H9 (cell line): Measurements from ENCODE around the gene LIN54. TPM values are rescaled to one million over a fixed set of nuclear protein-coding genes. Genes with fewer than 3 reads are reported as not detected.

ENCODE experiments used
- DNase-seq: peaks from one replicate; pipeline ENCODE4 v3.0.0-alpha.2; 2017
- H2AFZ ChIP-seq: one replicate; pipeline ENCODE4 v1.6.1; 2013; ENCODE audit warnings: mild to moderate bottlenecking, low read length, control low read depth, moderate library complexity
- H2AK5ac ChIP-seq: 2 replicates; pipeline ENCODE4 v1.6.1; 2013; ENCODE audit warnings: low read length, control low read depth, mixed read lengths; ENCODE audit not compliant: insufficient read length
- H2BK120ac ChIP-seq: one replicate; pipeline ENCODE4 v1.6.1; 2013; ENCODE audit warnings: low read depth, mild to moderate bottlenecking, low read length, control low read depth, inconsistent platforms; ENCODE audit not compliant: poor library complexity, severe bottlenecking
- H2BK12ac ChIP-seq: 2 replicates; pipeline ENCODE4 v1.6.1; 2013; ENCODE audit warnings: low read length, control low read depth, mixed read lengths, low read depth; ENCODE audit not compliant: insufficient read length
- H2BK15ac ChIP-seq: 2 replicates; pipeline ENCODE4 v1.6.1; 2013; ENCODE audit warnings: low read depth, low read length, control low read depth
- H2BK20ac ChIP-seq: one replicate; pipeline ENCODE4 v1.6.1; 2013; ENCODE audit warnings: low read depth, mild to moderate bottlenecking, low read length, control low read depth, inconsistent platforms; ENCODE audit not compliant: poor library complexity, severe bottlenecking
- H2BK5ac ChIP-seq: 2 replicates; pipeline ENCODE4 v1.6.1; 2013; ENCODE audit warnings: low read length, control low read depth, mixed read lengths; ENCODE audit not compliant: insufficient read length
- H3K14ac ChIP-seq: 2 replicates; pipeline ENCODE4 v1.6.1; 2013; ENCODE audit warnings: low read length, control low read depth; ENCODE audit not compliant: insufficient read depth
- H3K18ac ChIP-seq: 2 replicates; pipeline ENCODE4 v1.6.1; 2013; ENCODE audit warnings: low read depth, mild to moderate bottlenecking, mixed read lengths, low read length, control low read depth; ENCODE audit not compliant: insufficient read length
- H3K23ac ChIP-seq: 2 replicates; pipeline ENCODE4 v1.6.1; 2013; ENCODE audit warnings: low read length, control low read depth, mixed read lengths, low read depth; ENCODE audit not compliant: insufficient read length
- H3K23me2 ChIP-seq: 2 replicates; pipeline ENCODE4 v1.6.1; 2013; ENCODE audit warnings: low read depth, mild to moderate bottlenecking, mixed read lengths, low read length, control low read depth; ENCODE audit not compliant: insufficient read length, poor library complexity, severe bottlenecking
- H3K27ac ChIP-seq: 2 replicates; pipeline ENCODE4 v1.5.1; 2013; ENCODE audit warnings: low read length, control low read depth, mixed read lengths, low read depth; ENCODE audit not compliant: insufficient read length
- H3K27me3 ChIP-seq: 2 replicates; pipeline ENCODE4 v1.6.1; 2013; ENCODE audit warnings: low read length, control low read depth, inconsistent platforms; ENCODE audit not compliant: insufficient read depth
- H3K4ac ChIP-seq: 2 replicates; pipeline ENCODE4 v1.6.1; 2013; ENCODE audit warnings: low read depth, mild to moderate bottlenecking, control low read depth, inconsistent platforms, low read length, moderate library complexity
- H3K4me1 ChIP-seq: 2 replicates; pipeline ENCODE4 v1.6.1; 2013; ENCODE audit warnings: low read length, control low read depth, inconsistent platforms; ENCODE audit not compliant: insufficient read depth
- H3K4me2 ChIP-seq: 2 replicates; pipeline ENCODE4 v1.6.1; 2013; ENCODE audit warnings: low read length, control low read depth, mixed read lengths; ENCODE audit not compliant: insufficient read length, insufficient read depth
- H3K56ac ChIP-seq: 2 replicates; pipeline ENCODE4 v1.6.1; 2013; ENCODE audit warnings: low read depth, mild to moderate bottlenecking, mixed read lengths, low read length, control low read depth; ENCODE audit not compliant: insufficient read length
- H3K79me1 ChIP-seq: 2 replicates; pipeline ENCODE4 v1.6.1; 2013; ENCODE audit warnings: low read depth, mild to moderate bottlenecking, moderate library complexity, low read length, control low read depth, inconsistent platforms; ENCODE audit not compliant: insufficient read depth, poor library complexity, severe bottlenecking
- H3K79me2 ChIP-seq: 2 replicates; pipeline ENCODE4 v1.6.1; 2013; ENCODE audit warnings: low read length, control low read depth, inconsistent platforms; ENCODE audit not compliant: insufficient read depth
- H3K9ac ChIP-seq: 2 replicates; pipeline ENCODE4 v1.6.1; 2013; ENCODE audit warnings: low read length, control low read depth, mixed read lengths; ENCODE audit not compliant: insufficient read length; ENCODE audit errors: extremely low read depth
- H3K9me3 ChIP-seq: one replicate; pipeline ENCODE4 v1.6.1; 2013; ENCODE audit warnings: low read depth, low read length, inconsistent platforms; ENCODE audit not compliant: control insufficient read depth
- H3T11ph ChIP-seq: one replicate; pipeline ENCODE4 v1.6.1; 2013; ENCODE audit warnings: mild to moderate bottlenecking, low read length, control low read depth, inconsistent platforms
- H4K20me1 ChIP-seq: one replicate; pipeline ENCODE4 v1.6.1; 2013; ENCODE audit not compliant: control insufficient read depth, insufficient read length, insufficient read depth
- H4K5ac ChIP-seq: 2 replicates; pipeline ENCODE4 v1.6.1; 2013; ENCODE audit warnings: low read depth, mild to moderate bottlenecking, mixed read lengths, low read length, control low read depth; ENCODE audit not compliant: insufficient read length
- H4K8ac ChIP-seq: replicated peaks from 2 replicates; pipeline ENCODE4 v1.6.1; 2013; ENCODE audit warnings: low read length, control low read depth, mixed read lengths, low read depth; ENCODE audit not compliant: insufficient read length
- H4K91ac ChIP-seq: 2 replicates; pipeline ENCODE4 v1.6.1; 2013; ENCODE audit warnings: low read depth, mild to moderate bottlenecking, moderate library complexity, mixed read lengths, low read length, control low read depth; ENCODE audit not compliant: insufficient read length
- H3K27ac Mint-ChIP-seq, 3 experiments: 2 replicates in 2 of 3; 3 replicates in 1 of 3; pipeline ENCODE4 v1.8.0; 2020 to 2021; ENCODE audit warnings: mixed read lengths in 3 of 3, mild to moderate bottlenecking in 1 of 3, moderate library complexity in 1 of 3
- H3K27me3 Mint-ChIP-seq: 2 replicates; pipeline ENCODE4 v1.8.0; 2021; ENCODE audit warnings: low read depth, mild to moderate bottlenecking, moderate library complexity, mixed read lengths
- H3K36me3 Mint-ChIP-seq, 3 experiments: 2 replicates in 2 of 3; 3 replicates in 1 of 3; pipeline ENCODE4 v1.8.0; 2020 to 2021; ENCODE audit warnings: low read depth in 3 of 3, mixed read lengths in 3 of 3; ENCODE audit not compliant: insufficient read depth in 1 of 3
- H3K4me1 Mint-ChIP-seq, 2 experiments: 2 replicates each; pipeline ENCODE4 v1.8.0; 2020; ENCODE audit warnings: mixed read lengths in 2 of 2
- H3K4me3 Mint-ChIP-seq, 2 experiments: 2 replicates in 1 of 2; 3 replicates in 1 of 2; pipeline ENCODE4 v1.8.0; 2020 to 2021; ENCODE audit warnings: mild to moderate bottlenecking in 2 of 2, mixed read lengths in 2 of 2, moderate library complexity in 1 of 2
- H3K9me3 Mint-ChIP-seq, 2 experiments: 2 replicates in 1 of 2; 3 replicates in 1 of 2; pipeline ENCODE4 v1.8.0; 2020; ENCODE audit warnings: mild to moderate bottlenecking in 2 of 2, mixed read lengths in 2 of 2, moderate library complexity in 1 of 2
- CTCF ChIP-seq: fragments of 200-600 bp; sonication (generic); conservative IDR thresholded peaks from 3 replicates; pipeline ENCODE4 v1.8.0; 2021; ENCODE audit warnings: antibody characterized with exemption, mild to moderate bottlenecking
- WGBS: extraction: QIAGEN DNeasy Blood & Tissue Kit; methylation state at CpG from one replicate; pipeline ENCODE4 v1.1.7; 2013; ENCODE audit warnings: missing lambda C conversion rate, low lambda C conversion rate, mixed read lengths; ENCODE audit not compliant: insufficient read length; ENCODE audit errors: extremely low coverage; 5-methylcytosine and 5-hydroxymethylcytosine counted together
- total RNA-seq: library from RNA; stranded (reverse); gene quantifications from 2 replicates; pipeline ENCODE4 v1.2.1, GENCODE V29; 2021

The LIN54 gene
- total RNA-seq, 1 experiment from 2014 or later, result 16.3 TPM

DNA sequence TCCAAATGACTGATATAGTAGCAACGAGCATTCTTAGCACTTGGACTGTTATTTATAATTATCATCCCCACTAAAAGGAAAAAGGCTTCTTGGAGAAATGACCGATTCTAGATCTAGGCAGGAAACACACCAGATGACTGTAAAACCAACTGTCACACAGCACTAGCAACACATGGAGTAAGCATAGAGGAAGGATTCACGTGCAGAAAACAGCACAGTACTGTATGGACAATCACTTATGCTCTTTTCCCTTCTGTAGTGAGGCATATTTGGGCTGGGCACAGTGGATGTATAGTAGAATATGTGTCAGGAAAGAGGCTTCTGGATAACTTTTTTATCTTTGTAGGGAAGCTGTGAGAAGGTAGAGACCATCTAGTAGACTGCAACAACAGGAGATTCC lies 18.4 kb upstream of the LIN54 start:
- Histone ChIP-seq H4K91ac (no peak overlapping the region), H2AK5ac (no peak overlapping the region), H2BK5ac (no peak overlapping the region), H3K56ac (no peak overlapping the region), H2BK12ac (no peak overlapping the region), H2AFZ (no peak overlapping the region), H4K20me1 (no peaks in the 10 kb centered on the region), H3K79me1 (no peaks in the 10 kb centered on the region), H3K9ac (no peak overlapping the region), H2BK15ac (no peak overlapping the region), H4K8ac (no peak overlapping the region), H3K27me3 (no peaks in the 10 kb centered on the region), H3K18ac (no peak overlapping the region), H3K4me2 (no peak overlapping the region), H3K23me2 (no peaks in the 10 kb centered on the region), H2BK120ac (no peak overlapping the region), H3K14ac (no peak overlapping the region), H3K23ac (no peak overlapping the region), H3K9me3 (no peaks in the 10 kb centered on the region), H3K27ac (no peak overlapping the region), H3K4ac (no peak overlapping the region), H3K4me1 (no peaks in the 10 kb centered on the region), H4K5ac (no peak overlapping the region), H2BK20ac (no peak overlapping the region), H3K79me2 (no peaks in the 10 kb centered on the region), H3T11ph (no peak overlapping the region)
- H3K4me3 Mint-ChIP-seq, result no peak overlapping the region
- no peak for TF ChIP-seq CTCF
- no CpG with 5 or more reads among the region's 3 CpGs for WGBS
- peaks cover 20 to 22% of the 10 kb centered on the region in 2 experiments for H3K9me3 Mint-ChIP-seq
- H3K36me3 Mint-ChIP-seq, result peaks cover 2 to 8% (median 4%) of the 10 kb centered on the region in 3 experiments; a peak in 3 of 7 replicates
- no peak for DNase-seq
- no peak overlapping the region for H3K27ac Mint-ChIP-seq
- peaks cover 2% of the 10 kb centered on the region in 2 experiments; a peak in 1 of 4 replicates for H3K4me1 Mint-ChIP-seq
- H3K27me3 Mint-ChIP-seq, result peaks cover 43% of the 10 kb centered on the region
